SHP77 treated with DMSO at 0.1 percent for 48 hours (cell line): Measurements from ENCODE around the gene MISP3.

Source experiments
- DNase-seq: peaks from one replicate; lab custom pipeline; 2025; lab: John Stamatoyannopoulos, UW

Gene MISP3

DNA sequence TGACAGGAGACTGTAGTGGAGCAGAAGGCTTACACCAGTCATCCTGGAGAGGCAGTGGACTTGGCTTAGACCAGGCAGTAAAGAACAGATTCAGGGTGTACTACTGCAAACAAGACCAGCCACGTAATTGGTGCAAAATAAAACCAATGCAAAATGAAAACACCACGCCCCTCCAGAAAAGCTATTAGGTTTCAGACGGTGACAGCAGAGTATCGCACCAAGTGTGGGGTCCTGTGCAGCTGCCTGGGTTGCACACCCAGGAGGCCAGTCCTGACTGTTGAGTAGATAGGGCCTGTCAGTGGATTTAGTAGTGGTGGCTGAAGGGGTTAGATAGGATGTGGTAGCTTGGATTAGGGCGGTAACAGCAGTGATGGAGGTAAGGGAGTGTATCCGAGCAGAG, 50.3 kb downstream of the MISP3 start:
- DNase-seq: no peak
